HG03354 (cell line): Measurements from ENCODE around the gene POLRMT.
A peak's percentile ranks its signal among the peaks of the same experiment; 100 is the strongest.

Experiments
- ATAC-seq: cut with Tn5 transposase; IDR thresholded peaks from one replicate; pipeline ENCODE4 v1.9.1; 2021; ENCODE audit warnings: mild to moderate bottlenecking; ENCODE audit not compliant: unreplicated experiment, poor library complexity, severe bottlenecking

Gene POLRMT

GRCh38 chr19:584240-585001, 48.9 kb downstream of the POLRMT start:
- no peak for ATAC-seq

GRCh38 chr19:583968-584239, 49.4 kb downstream of the POLRMT start:
- no peak for ATAC-seq

DNA sequence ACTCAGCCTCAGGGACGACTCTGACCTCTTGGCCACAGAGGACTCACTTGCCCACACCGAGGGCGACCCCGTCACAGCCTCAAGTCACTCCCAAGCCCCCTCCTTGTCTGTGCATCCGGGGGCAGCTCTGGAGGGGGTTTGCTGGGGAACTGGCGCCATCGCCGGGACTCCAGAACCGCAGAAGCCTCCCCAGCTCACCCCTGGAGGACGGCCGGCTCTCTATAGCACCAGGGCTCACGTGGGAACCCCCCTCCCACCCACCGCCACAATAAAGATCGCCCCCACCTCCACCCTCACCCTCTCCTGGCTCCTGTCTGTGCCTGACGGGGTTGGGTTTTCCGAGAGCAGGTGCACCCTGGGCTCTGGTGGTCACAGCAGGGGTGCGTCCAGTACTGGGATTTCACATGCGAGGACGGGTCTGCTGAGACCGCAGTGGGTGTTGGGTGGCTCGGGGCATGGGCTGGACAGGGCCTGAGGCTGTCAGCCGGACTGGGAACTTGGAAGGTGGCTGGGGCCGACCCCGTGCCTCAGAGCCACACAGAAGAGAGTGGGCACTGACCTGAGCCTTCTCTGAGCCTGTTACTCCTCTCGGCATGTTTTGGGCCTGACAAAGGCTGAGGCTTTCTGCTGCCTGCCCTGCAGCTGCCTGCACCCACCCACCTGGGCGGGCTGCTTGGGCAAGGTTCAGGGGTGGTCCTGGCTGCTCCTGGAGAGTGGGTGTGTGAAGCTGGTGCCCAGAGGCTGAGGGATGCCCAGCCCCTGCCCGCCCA, 50.0 kb downstream of the POLRMT start:
- no peak for ATAC-seq

- ATAC-seq = no peak
Observed at GRCh38 chr19:582497-583197, 50.7 kb downstream of the POLRMT start.

- no peak for ATAC-seq
Observed at GRCh38 chr19:581399-582111, 51.8 kb downstream of the POLRMT start.

- ATAC-seq = no peak
Observed at GRCh38 chr19:580274-580835, 53.0 kb downstream of the POLRMT start.

DNA sequence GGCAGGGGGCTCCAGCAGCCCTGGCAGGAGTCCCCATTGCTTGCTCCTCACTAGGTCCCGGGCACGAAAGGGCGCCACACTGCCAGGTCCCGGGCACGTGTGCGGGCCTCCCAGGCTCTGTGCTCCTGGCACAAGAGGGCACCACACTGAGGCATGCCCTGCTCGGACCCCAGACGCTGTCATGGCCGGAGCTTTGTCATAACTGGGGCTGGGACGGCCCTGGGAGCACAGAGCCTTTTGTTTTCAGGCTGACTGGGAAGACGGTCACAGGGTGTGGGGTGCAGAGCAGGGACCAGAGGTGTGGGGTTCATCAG, 53.5 kb downstream of the POLRMT start:
- ATAC-seq = no peak

GRCh38 chr19:579111-579841, 54.1 kb downstream of the POLRMT start:
- no peak for ATAC-seq

DNA sequence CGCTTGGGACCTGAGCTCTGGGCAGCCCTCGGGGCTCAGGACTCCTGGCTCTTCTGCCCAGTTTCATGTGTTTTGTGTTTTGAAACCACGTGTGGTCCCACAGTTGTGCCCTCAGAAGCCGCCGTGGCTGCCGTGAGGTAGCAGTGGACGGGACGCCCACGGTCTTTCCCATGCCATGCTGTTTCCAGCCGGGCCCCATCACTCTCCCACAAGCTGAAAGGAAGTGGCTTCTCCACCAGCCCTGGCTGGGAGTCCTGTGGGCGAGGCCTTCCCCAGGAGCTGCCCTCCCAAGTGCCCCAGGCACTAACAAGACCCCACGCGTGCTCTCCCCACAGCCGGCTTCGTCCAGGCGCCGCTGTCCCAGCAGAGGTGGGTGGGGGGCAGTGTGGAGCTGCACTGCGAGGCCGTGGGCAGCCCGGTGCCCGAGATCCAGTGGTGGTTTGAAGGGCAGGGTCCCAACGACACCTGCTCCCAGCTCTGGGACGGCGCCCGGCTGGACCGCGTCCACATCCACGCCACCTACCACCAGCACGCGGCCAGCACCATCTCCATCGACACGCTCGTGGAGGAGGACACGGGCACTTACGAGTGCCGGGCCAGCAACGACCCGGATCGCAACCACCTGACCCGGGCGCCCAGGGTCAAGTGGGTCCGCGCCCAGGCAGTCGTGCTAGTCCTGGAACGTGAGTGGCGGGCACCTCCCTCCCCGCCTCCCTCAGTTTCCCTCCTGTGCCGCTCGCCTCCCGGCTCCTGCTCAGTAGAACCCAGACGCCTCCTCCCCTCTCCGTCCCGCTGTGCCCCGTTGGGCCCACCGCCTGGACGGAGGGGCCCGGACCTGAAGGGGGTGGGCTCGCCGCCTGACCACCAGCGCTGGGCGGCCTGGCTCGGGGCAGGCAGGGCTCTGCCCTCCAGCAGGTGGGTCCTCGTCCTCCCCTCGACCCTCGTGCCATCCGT, 55.6 kb downstream of the POLRMT start:
- no peak for ATAC-seq

GRCh38 chr19:576768-577438, 56.4 kb downstream of the POLRMT start:
- no peak for ATAC-seq

- no peak for ATAC-seq
Observed at GRCh38 chr19:575527-576506, 57.5 kb downstream of the POLRMT start.

GRCh38 chr19:574658-575526, 58.4 kb downstream of the POLRMT start:
- ATAC-seq = no peak

DNA sequence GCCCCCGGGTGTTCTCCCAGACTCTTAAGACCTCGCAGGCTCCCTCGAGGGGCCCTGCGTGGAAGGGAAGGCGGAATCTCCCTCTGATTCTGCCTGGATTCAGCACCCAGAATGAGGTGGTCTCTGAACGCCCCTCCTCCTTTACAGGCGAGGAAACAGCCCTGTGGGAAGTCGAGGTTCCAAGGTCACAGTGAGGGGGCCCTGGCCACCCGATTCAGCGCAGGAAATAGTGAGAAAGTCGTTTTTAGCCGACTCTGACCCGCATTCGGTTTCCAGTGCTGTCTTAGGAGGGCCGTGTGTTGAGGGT, 59.9 kb downstream of the POLRMT start:
- ATAC-seq = no peak

DNA sequence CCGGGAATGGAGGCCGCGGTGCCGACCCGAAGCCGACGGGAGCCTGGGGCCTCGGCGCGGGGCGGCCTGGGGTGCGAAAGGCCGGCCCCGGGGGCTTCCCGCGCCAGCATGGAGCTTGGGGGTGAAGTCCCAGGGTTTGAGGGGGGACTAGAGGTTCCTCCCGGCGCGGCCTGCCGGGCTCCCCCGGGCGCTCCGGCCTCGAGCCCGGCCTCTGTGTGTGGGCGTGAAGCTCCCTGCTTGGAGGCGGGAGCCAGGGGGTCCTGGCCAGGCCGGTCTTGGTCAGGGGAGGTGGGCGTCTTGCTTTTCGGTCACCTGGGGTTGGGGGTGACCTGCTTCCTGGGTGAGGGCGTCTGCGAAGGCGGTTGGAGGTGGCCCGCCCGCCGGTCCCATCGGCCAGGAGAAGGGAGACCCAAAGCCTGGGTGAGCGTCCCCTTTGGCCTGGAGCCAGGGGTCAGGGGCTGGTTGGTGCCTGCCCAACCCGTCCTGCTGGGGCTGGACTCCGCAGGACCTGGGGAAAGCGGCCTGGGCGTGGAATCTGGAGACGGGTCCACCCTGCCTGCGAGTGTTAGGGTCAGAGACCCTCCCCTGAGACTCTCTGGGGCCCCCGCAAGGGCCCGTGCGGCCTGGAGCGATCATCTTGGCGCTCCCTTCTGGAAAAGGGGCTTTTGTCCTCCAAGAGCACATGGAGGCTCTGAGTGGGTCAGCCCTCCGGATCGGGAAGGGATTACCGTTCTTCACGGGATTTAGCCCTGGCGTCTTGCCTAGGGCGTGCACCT, 60.4 kb downstream of the POLRMT start:
- peak; percentile 36 for ATAC-seq

GRCh38 chr19:572140-572742, 61.1 kb downstream of the POLRMT start, which contains the start of gene BSG:
TSS of gene BSG (plus strand) at chr19:572596. CDS start at chr19:572635, 39 bp downstream.
- peak; percentile 73 for ATAC-seq
